NCI-H446 (cell line): ENCODE data around the gene ALS2CL.

Experiments used
- DNase-seq, 2 experiments: peaks; one replicate each; lab custom pipeline; 2025; lab: John Stamatoyannopoulos, UW

The ALS2CL gene

DNA sequence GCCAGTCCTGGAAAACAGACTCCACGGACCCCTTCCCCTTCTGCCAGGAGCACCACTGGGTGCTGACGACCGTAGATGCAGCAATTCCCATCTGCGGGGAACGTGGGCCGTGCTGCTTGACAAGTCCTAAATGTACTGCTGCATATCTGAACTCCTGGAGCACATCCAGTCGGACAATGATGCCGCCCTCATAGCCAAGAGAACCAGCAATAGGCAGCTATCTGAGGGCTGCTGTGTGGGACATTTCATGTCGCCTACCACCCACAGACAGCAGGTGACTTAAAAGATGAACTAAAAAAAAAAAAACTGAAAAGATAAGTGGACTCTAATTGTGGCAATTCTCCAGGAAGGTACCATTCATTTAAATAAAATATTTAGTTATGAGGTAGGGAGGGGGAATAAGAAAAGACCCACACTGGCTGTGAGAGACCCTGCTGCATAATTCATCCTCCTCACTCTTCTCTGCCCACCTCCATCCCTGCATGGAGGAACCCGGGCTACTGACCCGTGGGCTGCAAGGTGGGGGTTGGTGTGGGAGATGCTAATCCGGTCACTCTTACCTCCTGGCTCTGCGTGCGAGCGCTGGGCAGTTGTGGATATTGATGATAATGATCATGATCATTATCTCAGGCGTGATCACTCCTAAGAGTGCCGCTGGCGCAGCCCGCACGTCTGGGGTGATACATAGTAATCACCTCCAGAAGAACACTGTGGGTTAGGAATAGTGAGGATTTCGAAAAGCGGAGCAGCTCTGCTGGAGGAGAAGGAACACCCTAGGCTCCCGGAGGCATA, 28.3 kb downstream of the ALS2CL start:
- DNase-seq, result no peak

DNA sequence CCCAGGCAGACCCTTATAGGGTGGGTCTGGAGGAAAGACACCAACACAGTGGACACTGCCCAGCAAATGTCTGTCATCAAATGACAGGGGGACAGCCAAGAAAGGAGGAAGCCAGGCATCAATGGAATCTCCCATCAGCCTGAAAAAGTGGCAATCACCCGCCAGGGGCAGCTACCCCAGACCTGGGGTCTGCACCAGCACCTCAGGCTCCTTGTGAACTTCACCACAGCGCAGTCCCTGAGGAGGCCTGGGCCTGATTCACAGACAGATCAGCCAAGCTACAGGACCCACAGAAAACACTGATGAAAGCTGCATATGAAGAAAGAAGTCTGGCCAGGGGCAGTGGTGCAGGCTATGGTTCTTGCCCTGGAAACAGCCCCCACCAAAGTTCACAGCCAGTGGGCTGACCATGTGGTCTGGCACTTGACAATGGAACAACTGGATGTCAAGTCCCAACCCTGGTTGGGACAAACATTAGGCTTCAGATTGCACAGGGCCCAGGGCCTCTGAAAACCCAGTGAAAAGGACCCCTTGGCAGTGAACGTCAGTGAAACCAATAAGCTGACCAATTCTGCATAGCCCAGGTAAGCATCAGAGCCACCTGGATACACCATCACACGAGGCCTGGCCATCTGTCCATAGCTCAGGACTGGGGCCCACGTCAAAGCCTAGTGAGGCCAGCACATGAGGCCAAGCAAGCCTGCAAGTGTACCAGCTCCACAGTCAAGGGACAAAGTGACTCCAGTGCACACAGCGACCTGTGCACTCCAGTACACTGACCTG, 29.1 kb downstream of the ALS2CL start:
- DNase-seq, result no peak

DNA sequence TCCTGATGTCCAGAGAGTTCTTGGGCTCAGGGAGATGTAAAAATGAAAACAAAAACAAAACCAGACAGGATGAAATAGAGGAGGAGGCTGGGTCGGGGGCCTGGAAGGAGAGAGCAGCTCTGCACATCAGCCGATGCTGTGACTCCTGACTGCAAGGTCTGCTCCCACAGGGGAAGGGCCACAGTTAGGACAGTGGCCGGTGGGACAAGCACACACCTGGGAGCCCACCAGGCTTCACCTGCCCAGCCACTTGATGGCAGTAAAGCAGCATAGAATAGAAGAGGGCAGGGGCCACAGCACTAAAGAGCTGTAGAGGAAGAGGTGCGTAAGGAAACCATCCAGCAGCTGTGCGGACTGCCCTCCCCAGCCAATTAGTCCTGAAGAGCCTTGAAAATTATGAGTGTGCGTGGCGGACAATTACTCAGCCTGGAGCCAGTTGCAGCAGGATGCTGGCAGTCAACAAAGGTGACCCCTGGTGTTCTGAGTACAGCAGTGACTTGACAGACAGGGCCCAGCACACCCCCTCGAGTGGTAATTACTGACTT, 29.8 kb downstream of the ALS2CL start:
- DNase-seq, result no peak

DNA sequence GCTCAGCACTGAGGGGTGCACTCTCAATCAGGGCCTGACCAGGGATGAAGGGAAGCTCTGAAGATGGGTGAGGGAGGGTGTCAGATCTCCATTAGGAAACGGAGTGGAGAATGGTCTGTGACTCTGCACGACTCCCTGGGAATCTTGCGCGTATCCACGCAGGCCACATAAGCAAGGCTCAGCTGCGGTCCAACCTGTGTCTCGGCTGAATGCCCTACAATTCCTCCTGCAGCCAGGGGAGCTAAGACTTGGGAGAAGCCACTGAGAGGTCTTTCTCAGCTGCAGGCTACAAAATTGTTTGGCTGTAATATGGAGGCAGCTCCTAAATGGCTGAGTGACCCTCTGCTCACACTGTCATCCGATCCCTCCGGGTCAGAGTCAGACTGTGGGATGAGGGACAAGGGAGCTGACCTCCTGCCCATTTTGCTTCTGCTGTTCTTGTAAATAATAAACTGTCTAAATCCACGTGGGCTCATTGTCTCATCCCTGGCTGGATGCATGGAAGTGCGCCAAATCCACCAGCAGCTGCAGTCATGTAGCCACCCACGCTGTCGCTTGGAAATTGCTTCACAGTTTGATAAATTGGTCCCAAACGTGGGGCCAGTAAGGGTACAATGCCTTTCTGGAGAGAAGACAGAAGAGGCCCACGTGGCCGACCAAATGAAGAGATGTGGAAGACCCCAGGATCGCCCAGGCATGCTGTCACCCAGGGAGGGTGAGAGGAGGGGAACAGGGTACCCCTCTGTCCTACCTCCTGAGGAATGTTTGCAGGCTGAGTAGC, 30.5 kb downstream of the ALS2CL start:
- no peak for DNase-seq

DNA sequence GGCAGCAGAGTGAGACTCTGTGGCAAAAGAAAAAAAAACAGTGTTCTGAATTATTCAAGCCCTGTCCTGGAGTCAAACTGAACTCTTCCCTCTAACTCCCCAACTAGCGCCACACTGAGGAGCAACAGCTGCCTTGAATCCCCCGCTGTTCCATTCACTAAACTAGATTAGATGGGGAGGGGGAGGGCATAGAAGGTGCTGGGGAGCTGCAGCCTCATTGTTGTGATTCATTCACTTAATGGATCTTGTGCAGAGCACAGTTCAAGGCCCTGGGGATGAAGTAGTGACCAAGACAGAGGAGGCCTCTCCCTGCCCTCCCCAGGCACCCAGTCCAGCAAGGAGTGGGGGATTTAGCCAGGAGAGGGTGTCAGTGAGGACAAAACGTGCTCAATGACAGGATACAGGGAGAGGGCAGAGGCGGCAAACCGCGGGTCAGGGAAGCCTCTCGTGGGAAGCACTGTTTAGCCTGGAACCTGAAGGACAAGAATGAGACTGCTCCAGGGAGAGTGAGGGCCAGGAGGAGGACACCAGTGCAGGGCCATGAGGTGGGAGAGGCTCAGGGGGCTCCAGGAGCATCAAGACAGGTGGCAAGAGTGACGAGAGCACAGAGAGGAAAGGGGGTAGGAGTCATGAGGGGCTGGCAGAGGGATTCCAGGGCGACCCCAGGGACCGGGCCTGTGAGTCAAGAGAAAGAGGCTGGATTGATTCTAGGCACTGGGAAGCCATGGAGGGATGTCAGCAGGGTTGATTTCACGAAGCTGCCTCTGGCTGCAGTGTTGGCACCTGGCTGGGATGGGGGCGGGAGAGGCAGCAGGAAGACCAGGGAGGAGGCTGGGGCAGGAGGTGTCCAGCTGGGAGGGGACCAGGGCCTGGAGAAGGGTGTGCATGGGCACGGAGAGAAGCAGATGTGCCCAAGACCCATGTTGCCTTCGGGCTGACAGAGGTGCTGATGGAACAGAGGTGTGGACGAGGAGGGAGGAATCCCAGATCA, 31.4 kb downstream of the ALS2CL start:
- no peak for DNase-seq

- DNase-seq, result no peak
Observed at GRCh38 chr3:46660543-46661523, 32.6 kb downstream of the ALS2CL start.

GRCh38 chr3:46660003-46660402, 33.5 kb downstream of the ALS2CL start:
- DNase-seq, result no peak

DNA sequence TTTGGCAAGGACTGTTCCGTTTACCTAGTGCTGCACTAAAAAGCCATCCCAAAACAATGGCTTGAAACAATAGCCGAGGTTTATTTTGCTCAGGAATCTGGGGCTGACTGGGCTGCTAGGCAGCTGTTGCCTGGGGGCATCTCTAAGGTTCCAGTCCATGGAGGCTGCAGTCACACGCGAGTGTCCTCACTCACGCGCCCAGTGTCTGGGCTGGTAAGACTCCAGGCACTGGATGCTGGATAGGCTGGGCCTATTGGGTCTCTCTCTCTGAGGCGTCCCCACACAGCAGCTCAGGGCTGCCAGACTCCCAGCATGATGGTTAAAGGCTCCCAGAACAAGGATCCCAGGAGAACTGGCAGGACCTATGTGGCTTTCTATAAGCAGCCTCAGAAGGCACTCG, 34.2 kb downstream of the ALS2CL start:
- no peak for DNase-seq

DNA sequence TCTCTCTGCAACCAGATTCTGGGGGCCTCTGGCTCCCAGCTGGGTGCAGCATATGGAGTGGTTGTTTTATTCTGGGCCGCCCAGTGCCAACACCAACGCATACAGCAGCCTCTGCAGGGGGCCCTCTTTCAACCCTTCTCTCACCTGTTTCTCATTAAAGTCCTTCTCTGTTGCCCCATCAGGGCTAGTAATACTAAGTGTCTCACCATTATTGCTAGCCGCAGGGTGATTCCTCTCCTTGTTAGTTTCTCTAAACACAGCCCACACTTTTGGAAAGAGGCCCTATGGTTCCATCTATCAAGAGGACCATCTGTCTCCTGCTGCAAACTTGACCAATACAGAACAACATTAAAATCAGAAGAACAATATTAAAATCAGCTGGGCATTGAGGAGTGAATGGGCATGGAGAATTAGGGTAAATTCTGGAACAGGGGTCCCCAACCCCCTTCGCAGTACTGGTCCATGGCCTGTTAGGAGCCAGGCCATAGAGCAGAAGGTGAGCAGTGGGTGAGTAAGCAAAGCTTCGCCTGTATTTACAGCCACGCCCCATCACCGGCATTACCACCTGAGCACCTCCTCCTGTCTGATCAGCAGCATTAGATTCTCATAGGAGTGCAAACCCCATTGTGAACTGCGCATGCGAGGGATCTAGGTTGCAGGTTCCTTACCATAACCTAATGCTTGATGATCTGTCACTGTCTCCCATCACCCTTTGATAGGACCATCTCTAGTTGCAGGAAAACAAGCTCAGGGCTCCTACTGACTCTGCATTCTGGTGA, 36.5 kb downstream of the ALS2CL start:
- no peak for DNase-seq

DNA sequence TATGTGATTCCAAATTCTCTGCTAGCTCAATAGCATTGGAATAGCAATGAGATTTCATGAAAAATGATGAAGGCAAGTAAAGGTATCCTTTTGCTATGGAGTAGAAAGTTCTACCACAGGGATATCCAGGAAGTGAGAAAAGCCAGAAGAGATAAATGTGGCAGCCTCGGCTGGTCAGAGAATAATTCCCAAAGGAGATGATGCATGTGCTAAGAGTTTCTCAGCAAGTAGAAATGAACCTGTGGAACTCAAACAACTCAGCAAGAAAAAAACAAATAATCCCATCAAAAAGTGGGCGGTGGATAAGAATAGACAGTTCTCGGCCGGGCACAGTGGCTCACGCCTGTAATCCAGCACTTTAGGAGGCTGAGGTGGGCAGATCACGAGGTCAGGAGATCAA, 38.2 kb downstream of the ALS2CL start:
- DNase-seq, result no peak

GRCh38 chr3:46651084-46651483, 42.4 kb downstream of the ALS2CL start:
- no peak for DNase-seq

- no peak for DNase-seq
Observed at GRCh38 chr3:46649436-46649835, 44.0 kb downstream of the ALS2CL start.

GRCh38 chr3:46648096-46648495, 45.4 kb downstream of the ALS2CL start:
- DNase-seq, result no peak

DNA sequence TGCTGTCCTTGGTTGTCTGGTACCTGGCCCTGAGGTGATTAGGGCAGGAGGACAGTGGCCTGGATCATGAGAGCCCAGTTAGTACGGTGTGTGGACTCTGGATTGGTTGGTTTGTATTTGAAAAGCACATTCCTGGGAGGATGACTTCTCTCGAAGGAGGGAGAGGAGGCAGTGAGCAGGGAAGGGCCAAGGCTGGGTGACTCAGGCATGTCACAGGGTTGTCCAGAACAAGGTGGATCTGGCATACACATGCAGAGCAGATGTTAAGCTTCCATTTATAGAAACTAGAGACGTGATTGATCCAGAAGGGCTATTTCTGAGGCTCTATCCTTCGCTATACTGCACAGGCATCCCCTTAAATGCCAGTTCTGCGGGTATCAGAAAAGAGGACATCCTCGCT, 46.8 kb downstream of the ALS2CL start:
- no peak for DNase-seq

- no peak for DNase-seq
Observed at GRCh38 chr3:46643701-46644100, 49.8 kb downstream of the ALS2CL start.

- DNase-seq, result no peak
Observed at GRCh38 chr3:46642971-46643370, 50.5 kb downstream of the ALS2CL start.

DNA sequence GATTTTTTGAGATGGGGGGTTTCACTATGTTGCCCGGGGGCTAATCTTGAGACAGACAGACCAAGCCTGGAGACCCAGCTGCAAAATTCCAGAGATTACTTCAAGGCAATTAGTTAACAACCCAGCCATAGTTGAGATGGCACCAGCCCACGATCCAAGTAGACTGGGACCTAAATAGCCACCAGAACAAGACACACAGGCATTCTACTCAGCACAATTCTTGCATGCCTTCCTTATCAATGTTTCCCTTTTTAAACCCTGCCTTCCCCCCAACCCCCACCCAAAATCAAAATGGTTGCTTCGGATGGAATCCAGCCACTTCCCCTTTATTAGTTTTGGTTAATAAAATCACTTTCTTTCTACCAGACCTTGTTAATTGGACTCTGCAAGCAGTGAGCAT, 52.6 kb downstream of the ALS2CL start:
- no peak for DNase-seq

- DNase-seq, result no peak
Observed at GRCh38 chr3:46639221-46639620, 54.3 kb downstream of the ALS2CL start.

- no peak for DNase-seq
Observed at GRCh38 chr3:46634856-46635255, 58.6 kb downstream of the ALS2CL start.
